Endodermal cell (in vitro differentiated cells): ENCODE data around the gene EVA1C. TPM values are rescaled to one million over a fixed set of nuclear protein-coding genes. Genes with fewer than 3 reads are reported as not detected.

Source experiments
- DNase-seq: peaks from one replicate; pipeline ENCODE4 v3.0.0-alpha.2; 2017
- H3K27ac ChIP-seq: 2 replicates; pipeline ENCODE4 v1.5.1; 2013; ENCODE audit warnings: mild to moderate bottlenecking, low read depth, low read length, moderate library complexity
- H3K27me3 ChIP-seq: 2 replicates; pipeline ENCODE4 v1.6.1; 2013; ENCODE audit warnings: mild to moderate bottlenecking, low read length, moderate library complexity; ENCODE audit not compliant: insufficient read depth, control insufficient read depth, poor library complexity, severe bottlenecking
- H3K36me3 ChIP-seq: 2 replicates; pipeline ENCODE4 v1.7.0; 2013; ENCODE audit warnings: mild to moderate bottlenecking, low read length, moderate library complexity; ENCODE audit not compliant: control insufficient read depth, insufficient read depth
- H3K4me1 ChIP-seq: one replicate; pipeline ENCODE4 v1.7.0; 2013; ENCODE audit warnings: low read length; ENCODE audit not compliant: control insufficient read depth, insufficient read depth
- H3K4me3 ChIP-seq: 2 replicates; pipeline ENCODE4 v1.5.1; 2013; ENCODE audit warnings: mild to moderate bottlenecking, low read length, moderate library complexity
- H3K9ac ChIP-seq: 2 replicates; pipeline ENCODE4 v1.6.1; 2013; ENCODE audit warnings: mild to moderate bottlenecking, low read length, moderate library complexity; ENCODE audit not compliant: poor library complexity, severe bottlenecking; ENCODE audit errors: extremely low read depth
- H3K9me3 ChIP-seq: 2 replicates; pipeline ENCODE4 v1.6.1; 2013; ENCODE audit warnings: mild to moderate bottlenecking, low read length, moderate library complexity; ENCODE audit not compliant: control insufficient read depth
- H3K27ac Mint-ChIP-seq: 2 replicates; pipeline ENCODE4 v1.8.0; 2020; ENCODE audit warnings: mixed read lengths
- H3K27me3 Mint-ChIP-seq: 2 replicates; pipeline ENCODE4 v1.8.0; 2021; ENCODE audit warnings: mild to moderate bottlenecking, mixed read lengths; ENCODE audit not compliant: insufficient read depth
- H3K36me3 Mint-ChIP-seq: 2 replicates; pipeline ENCODE4 v1.8.0; 2020; ENCODE audit warnings: low read depth, mixed read lengths
- H3K4me1 Mint-ChIP-seq: 2 replicates; pipeline ENCODE4 v1.8.0; 2020; ENCODE audit warnings: mixed read lengths
- H3K4me3 Mint-ChIP-seq: 2 replicates; pipeline ENCODE4 v1.8.0; 2020; ENCODE audit warnings: mild to moderate bottlenecking, moderate library complexity, mixed read lengths
- H3K9me3 Mint-ChIP-seq: 2 replicates; pipeline ENCODE4 v1.8.0; 2020; ENCODE audit warnings: mild to moderate bottlenecking, mixed read lengths
- CTCF ChIP-seq: fragments of 200-600 bp; sonication (generic); conservative IDR thresholded peaks from 2 replicates; pipeline ENCODE4 v1.5.0; 2021; ENCODE audit warnings: antibody characterized with exemption, mild to moderate bottlenecking
- WGBS, 2 experiments: methylation state at CpG; one replicate each; pipeline versions ENCODE4 v1.1.5 to v1.1.7; 2013; ENCODE audit warnings: missing lambda C conversion rate in 2 of 2, mixed read lengths in 1 of 2; ENCODE audit not compliant: insufficient coverage in 1 of 2, insufficient read length in 1 of 2; 5-methylcytosine and 5-hydroxymethylcytosine counted together
- total RNA-seq, 2 donors: library from RNA; stranded (reverse); fragmentation: NEBNext Ultra II Directional in 1 of 2; extraction: Animal tissue kit (Norgen Biotek cat#: 25700) in 1 of 2; gene quantifications; 2 replicates in 1 of 2; 3 replicates in 1 of 2; pipeline ENCODE4 v1.2.1, GENCODE V29; 2021

The EVA1C gene
- total RNA-seq, 2 donors from 2014 or later, result 0.68 TPM; not detected in 1

GRCh38 chr21:32413015-32413504 is 554 bp downstream of the EVA1C start:
- no peaks in the 10 kb centered on the region for H3K9me3 Mint-ChIP-seq
- H3K36me3 ChIP-seq, result no peaks in the 10 kb centered on the region
- H3K27me3 Mint-ChIP-seq, result peaks cover 77% of the 10 kb centered on the region
- H3K4me3 ChIP-seq, result peak overlapping the region; percentile 72
- H3K27ac Mint-ChIP-seq, result no peak overlapping the region
- no peak overlapping the region for H3K27ac ChIP-seq
- no peaks in the 10 kb centered on the region for H3K9me3 ChIP-seq
- 21 to 39% methylated on average over 17 to 32 of the region's 32 CpGs for WGBS, 2 experiments
- TF ChIP-seq CTCF, result peak; percentile 47
- no peak overlapping the region for H3K9ac ChIP-seq
- H3K4me1 ChIP-seq, result no peaks in the 10 kb centered on the region
- peak overlapping the region; percentile 47 for H3K4me3 Mint-ChIP-seq
- peaks cover 74% of the 10 kb centered on the region for H3K27me3 ChIP-seq
- H3K36me3 Mint-ChIP-seq, result no peaks in the 10 kb centered on the region
- H3K4me1 Mint-ChIP-seq, result peaks cover 7% of the 10 kb centered on the region
- DNase-seq, result no peak

- no peak overlapping the region for H3K27ac Mint-ChIP-seq
- Histone ChIP-seq H3K27me3 (peaks cover 71% of the 10 kb centered on the region), H3K9ac (no peak overlapping the region), H3K27ac (no peak overlapping the region), H3K4me3 (no peak overlapping the region), H3K4me1 (no peaks in the 10 kb centered on the region), H3K36me3 (no peaks in the 10 kb centered on the region), H3K9me3 (no peaks in the 10 kb centered on the region)
- H3K4me3 Mint-ChIP-seq, result peak overlapping the region; percentile 47
- no peak for DNase-seq
- H3K27me3 Mint-ChIP-seq, result peaks cover 71% of the 10 kb centered on the region
- no peaks in the 10 kb centered on the region for H3K36me3 Mint-ChIP-seq
- H3K4me1 Mint-ChIP-seq, result peaks cover 7% of the 10 kb centered on the region
- no peak for TF ChIP-seq CTCF
- 78 to 87% methylated on average over 7 of the region's 7 CpGs for WGBS, 2 experiments
- no peaks in the 10 kb centered on the region for H3K9me3 Mint-ChIP-seq
Observed at GRCh38 chr21:32413697-32414578, 1.4 kb downstream of the EVA1C start.

- Histone ChIP-seq H3K9ac (no peak overlapping the region), H3K9me3 (no peaks in the 10 kb centered on the region), H3K4me1 (no peaks in the 10 kb centered on the region), H3K27me3 (peaks cover 63% of the 10 kb centered on the region), H3K36me3 (no peaks in the 10 kb centered on the region), H3K27ac (no peak overlapping the region), H3K4me3 (no peak overlapping the region)
- Mint-ChIP-seq H3K27me3 (peaks cover 62% of the 10 kb centered on the region), H3K27ac (no peak overlapping the region), H3K9me3 (no peaks in the 10 kb centered on the region), H3K4me1 (peaks cover 7% of the 10 kb centered on the region), H3K4me3 (no peak overlapping the region), H3K36me3 (no peaks in the 10 kb centered on the region)
- no peak for DNase-seq
- peak; percentile 56 for TF ChIP-seq CTCF
- WGBS, 2 experiments, result 73 to 79% methylated on average over 7 to 8 of the region's 8 CpGs
Observed at GRCh38 chr21:32414579-32415358, 2.3 kb downstream of the EVA1C start.
